Stimulated activated naive CD8-positive, alpha-beta T cell treated with anti-CD3 and anti-CD28 coated beads, Interleukin-15, amount 100 ng/mL, for 72 hours (primary cell): Measurements from ENCODE around the gene EVI5.
"Not testable (repeated sequence)": the region's sequence is repeated elsewhere in the genome, so short reads cannot be mapped to it uniquely, and the experiment has no call there.

Experiments used
- ATAC-seq: fragments of 150-1000 bp; cut with Tn5 transposase; 2 replicates; pipeline ENCODE4 v1.10.0; 2021; ENCODE audit warnings: mild to moderate bottlenecking, moderate library complexity
- DNase-seq, 2 donors: peaks; one replicate each; pipeline ENCODE4 v3.0.0; 2021 to 2022
- H3K27ac Mint-ChIP-seq, 2 donors: one replicate each; pipeline ENCODE4 v1.8.0; 2022; ENCODE audit warnings: mild to moderate bottlenecking in 2 of 2, mixed read lengths in 2 of 2, moderate library complexity in 2 of 2
- H3K27me3 Mint-ChIP-seq: one replicate; pipeline ENCODE4 v1.8.0; 2022; ENCODE audit warnings: mixed read lengths
- H3K4me1 Mint-ChIP-seq: one replicate; pipeline ENCODE4 v1.8.0; 2022; ENCODE audit warnings: mild to moderate bottlenecking, mixed read lengths
- H3K4me3 Mint-ChIP-seq, 2 donors: one replicate each; pipeline ENCODE4 v1.8.0; 2022; ENCODE audit warnings: mild to moderate bottlenecking in 2 of 2, mixed read lengths in 2 of 2, moderate library complexity in 1 of 2
- H3K9me3 Mint-ChIP-seq, 2 donors: one replicate each; pipeline ENCODE4 v1.8.0; 2022; ENCODE audit warnings: mixed read lengths in 2 of 2

EVI5 gene

DNA sequence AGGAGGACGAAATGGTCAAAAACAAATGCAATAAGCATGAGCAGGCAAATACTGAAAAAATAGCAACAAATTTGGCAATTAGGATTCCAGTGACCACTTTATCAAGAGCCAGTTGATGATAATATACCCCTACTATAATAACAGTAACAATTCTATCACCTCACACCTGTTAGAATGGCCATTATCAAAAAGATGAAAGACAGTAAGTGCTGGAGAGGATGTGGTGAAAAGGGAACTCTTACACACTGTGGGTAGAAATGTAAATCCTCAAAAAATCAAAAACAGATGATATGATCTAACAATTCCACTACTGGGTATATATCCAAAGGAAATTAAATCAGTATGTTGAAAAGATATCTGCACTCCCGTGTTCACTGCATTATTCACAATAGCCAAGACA lies 183.9 kb downstream of the EVI5 start:
- no peak overlapping the region for H3K4me3 Mint-ChIP-seq
- no peak overlapping the region for H3K27ac Mint-ChIP-seq
- H3K4me1 Mint-ChIP-seq = peaks cover 33% of the 10 kb centered on the region
- H3K9me3 Mint-ChIP-seq = no peaks in the 10 kb centered on the region
- DNase-seq = no peak
- H3K27me3 Mint-ChIP-seq = no peaks in the 10 kb centered on the region
- ATAC-seq = no peak

DNA sequence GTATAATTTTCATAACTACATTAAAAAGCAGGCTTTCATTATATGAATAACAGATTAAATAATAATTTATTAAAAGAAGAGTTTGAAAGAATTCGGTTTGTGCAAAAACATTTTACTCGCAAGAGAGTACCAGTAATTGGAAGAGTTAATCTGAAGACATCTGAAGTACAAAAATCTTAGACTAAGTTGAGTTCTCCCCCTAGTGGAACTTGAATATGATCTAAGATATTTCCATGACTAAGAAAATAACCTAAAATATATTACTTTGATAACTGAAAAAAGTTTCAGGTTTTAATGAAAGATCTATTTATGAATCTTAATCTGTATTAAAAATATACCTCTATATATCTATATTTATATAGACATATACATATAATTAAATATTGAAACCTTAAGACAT lies 185.7 kb downstream of the EVI5 start:
- no peaks in the 10 kb centered on the region for H3K27me3 Mint-ChIP-seq
- ATAC-seq (no peak), DNase-seq (no peak)
- H3K9me3 Mint-ChIP-seq = no peaks in the 10 kb centered on the region
- H3K4me3 Mint-ChIP-seq = no peak overlapping the region
- H3K27ac Mint-ChIP-seq = no peak overlapping the region
- peaks cover 33% of the 10 kb centered on the region for H3K4me1 Mint-ChIP-seq

DNA sequence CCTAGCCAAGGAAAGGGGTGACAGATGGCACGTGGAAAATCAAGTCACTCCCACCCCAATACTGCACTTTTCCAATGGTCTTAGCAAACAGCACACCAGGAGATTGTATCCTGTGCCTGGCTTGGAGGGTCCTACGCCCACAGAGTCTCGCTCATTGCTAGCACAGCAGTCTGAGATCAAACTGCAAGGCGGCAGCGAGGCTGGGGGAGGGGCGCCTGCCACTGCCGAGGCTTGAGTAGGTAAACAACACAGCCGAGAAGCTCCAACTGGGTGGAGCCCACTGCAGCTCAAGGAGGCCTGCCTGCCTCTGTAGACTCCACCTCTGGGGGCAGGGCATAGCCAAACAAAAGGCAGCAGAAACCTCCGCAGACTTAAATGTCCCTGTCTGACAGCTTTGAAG lies 195.5 kb downstream of the EVI5 start:
- not testable (repeated sequence) for DNase-seq, H3K4me3 Mint-ChIP-seq, ATAC-seq, H3K27ac Mint-ChIP-seq, H3K27me3 Mint-ChIP-seq
- Mint-ChIP-seq H3K4me1 (peaks cover 48% of the 10 kb centered on the region), H3K9me3 (peaks cover 21 to 23% of the 10 kb centered on the region in 2 donors)

DNA sequence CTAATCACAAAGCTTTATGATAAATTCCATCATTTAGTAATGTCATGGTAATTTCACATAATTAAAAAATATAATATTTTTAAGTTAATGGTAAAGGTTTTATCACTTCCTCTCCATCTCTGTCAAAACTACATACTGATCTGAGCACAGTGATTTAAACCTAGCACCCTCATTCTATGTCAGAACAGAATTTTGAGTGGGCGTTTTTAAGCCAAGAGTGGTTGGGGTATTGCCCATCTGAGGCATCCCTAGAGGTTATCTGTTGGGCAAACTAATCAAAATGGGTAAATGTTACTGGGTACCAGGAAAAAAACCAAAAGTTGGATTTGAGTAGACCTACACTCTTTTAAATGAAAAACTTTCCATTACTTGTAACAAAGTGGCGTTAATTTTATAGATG lies 197.5 kb downstream of the EVI5 start:
- Mint-ChIP-seq H3K27ac (peak overlapping the region in 1 of 2 donors; percentile 4), H3K9me3 (peaks cover 16 to 18% of the 10 kb centered on the region in 2 donors), H3K4me3 (peak overlapping the region in 1 of 2 donors; percentile 52), H3K4me1 (peaks cover 51% of the 10 kb centered on the region), H3K27me3 (no peaks in the 10 kb centered on the region)
- ATAC-seq (peak; percentile 86), DNase-seq (peak; percentile 43 to 70)

DNA sequence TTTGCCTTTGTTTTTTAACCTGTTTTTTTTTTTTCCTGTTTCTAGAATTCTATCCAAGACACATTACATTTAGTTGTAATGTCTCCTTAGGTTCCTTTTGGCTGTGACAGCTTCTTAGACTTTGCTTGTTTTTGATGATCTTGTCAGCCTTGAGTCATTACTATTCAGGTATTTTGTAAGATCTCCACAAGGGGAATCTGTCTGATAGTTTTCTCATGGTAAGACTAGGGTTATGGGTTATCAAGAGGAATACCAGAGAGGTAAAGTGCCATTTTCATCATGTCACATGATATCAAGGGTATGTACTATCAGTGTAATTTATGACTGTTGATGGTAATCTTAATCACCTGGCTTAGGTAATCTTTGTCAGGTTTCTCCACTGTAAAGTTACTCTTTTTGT lies 199.1 kb downstream of the EVI5 start:
- DNase-seq (no peak), ATAC-seq (peak; percentile 27)
- Mint-ChIP-seq H3K4me1 (peaks cover 60% of the 10 kb centered on the region), H3K9me3 (peaks cover 16 to 18% of the 10 kb centered on the region in 2 donors), H3K4me3 (peak overlapping the region; percentile 56 to 59), H3K27ac (peak overlapping the region; percentile 90 to 93), H3K27me3 (no peaks in the 10 kb centered on the region)

DNA sequence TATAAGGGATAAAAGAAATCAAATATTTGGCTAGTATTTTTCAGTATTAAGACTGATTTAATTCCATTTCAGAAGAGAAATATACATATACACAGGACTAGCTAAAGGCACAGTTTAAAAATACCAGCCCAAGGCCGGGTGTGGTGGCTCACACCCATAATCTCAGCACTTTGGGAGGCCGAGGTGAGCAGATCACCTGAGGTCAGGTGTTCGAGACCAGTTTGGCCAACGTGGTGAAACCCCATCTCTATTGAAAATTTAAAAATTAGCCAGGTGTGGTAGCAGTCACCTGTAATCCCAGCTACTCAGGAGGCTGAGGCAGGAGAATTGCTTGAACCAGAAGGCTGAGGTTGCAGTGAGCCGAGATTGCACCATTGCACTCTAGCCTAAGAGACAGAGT lies 200.1 kb downstream of the EVI5 start:
- Mint-ChIP-seq H3K9me3 (peaks cover 7 to 11% of the 10 kb centered on the region in 2 donors), H3K27ac (peak overlapping the region; percentile 94 to 99), H3K4me3 (peak overlapping the region; percentile 29 to 57), H3K4me1 (peaks cover 58% of the 10 kb centered on the region)
- peak in 1 of 2 donors; percentile 25 for DNase-seq
- not testable (repeated sequence) for ATAC-seq, H3K27me3 Mint-ChIP-seq

DNA sequence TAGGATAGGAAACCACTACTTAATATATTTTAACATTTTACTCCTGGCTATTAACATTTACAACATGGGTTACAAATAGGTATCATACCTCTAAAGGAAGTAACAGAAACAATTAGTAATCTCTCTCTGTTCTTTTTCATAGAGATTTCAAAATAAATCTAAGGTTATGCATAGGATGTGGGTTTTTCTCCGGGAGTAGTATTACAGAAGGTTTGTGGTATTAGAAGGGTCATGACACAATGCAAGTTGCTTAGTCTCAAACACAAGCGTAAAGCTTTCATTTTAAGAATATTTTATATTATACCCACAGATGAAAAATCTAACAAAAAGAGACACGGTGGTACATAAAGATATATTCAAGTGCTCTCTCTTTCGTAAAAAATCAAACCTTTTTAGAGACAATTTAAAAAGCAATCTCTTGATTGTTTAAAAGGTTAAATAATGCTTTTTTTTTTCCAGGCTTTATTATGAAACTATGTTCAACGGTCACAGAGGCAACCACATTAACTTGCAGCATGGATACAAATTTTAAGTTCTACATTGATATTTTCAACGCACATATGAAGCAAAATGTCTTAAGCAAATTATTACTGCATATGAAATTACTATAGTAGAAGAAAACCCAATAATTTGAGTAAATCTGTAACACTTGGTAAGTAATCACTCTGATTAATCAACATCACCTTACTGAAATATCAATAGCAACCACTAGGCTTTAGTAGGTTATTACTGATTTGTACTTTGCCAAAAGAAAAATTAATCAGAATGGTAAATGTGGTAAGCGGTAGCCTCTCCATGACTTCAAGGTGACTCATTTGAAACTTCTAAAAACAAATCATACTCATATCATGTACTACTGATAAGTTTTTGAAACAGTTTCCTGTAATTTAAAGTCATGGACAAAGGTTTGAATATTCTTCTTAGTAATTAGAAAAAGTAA lies 200.8 kb downstream of the EVI5 start:
- Mint-ChIP-seq H3K27ac (peak overlapping the region; percentile 94 to 99), H3K9me3 (peaks cover 4 to 11% of the 10 kb centered on the region in 2 donors), H3K4me1 (peaks cover 65% of the 10 kb centered on the region), H3K27me3 (no peaks in the 10 kb centered on the region), H3K4me3 (peak overlapping the region; percentile 57 to 59)
- DNase-seq (no peak), ATAC-seq (peak; percentile 77)

DNA sequence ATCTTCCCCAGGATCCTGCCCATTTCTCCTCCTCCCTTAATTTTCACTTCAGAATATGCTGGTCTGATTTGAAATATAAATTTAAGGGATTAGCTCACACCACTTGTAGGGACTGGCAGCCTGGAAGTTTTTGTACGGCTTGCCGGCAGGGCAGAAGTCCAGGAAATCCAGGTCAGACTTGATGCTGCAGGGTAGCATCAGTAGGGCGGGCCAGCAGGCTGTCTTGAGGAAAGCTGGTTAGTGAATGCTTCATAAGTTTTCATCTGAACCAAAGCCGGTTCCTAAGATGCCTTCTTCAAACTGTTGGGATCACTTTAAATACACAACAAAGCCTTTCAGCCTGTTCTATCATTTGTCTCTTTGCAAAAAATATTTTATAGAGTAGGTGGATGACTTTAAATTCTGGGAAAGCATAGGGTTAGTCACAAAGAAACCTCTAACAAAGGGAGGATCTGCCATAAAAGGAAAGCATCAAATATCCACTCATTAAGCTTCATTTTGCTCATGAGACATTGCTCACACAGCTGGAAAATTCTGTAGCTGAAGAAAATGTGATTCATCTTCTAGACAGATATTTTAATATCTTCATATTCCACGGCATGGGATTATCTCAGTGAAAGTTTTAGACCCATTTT lies 207.5 kb downstream of the EVI5 start:
- Mint-ChIP-seq H3K4me1 (peaks cover 63% of the 10 kb centered on the region), H3K4me3 (peak overlapping the region; percentile 89 to 96), H3K27ac (peak overlapping the region; percentile 95 to 98), H3K9me3 (no peaks in the 10 kb centered on the region), H3K27me3 (no peaks in the 10 kb centered on the region)
- peak; percentile 61 for ATAC-seq
- DNase-seq = no peak

DNA sequence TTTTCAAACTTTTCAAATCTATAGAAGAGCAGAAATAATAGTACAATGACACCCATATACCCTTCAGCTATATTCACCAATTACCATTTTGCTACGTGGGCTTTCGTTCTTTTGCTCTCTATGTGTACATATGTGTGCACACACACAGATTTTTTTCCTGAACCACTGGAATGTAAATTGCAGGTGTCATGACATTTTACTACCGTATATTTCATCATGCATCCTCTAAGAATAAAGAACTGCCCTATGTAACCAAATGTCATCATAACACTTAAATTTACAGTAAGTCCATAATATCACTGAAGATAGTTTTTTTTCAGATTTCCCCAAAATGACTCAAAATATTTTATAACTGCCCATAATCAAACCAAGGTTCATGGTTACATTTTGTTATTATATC lies 209.8 kb downstream of the EVI5 start:
- Mint-ChIP-seq H3K27me3 (no peaks in the 10 kb centered on the region), H3K4me3 (peak overlapping the region; percentile 79 to 92), H3K27ac (peak overlapping the region; percentile 97 to 98), H3K4me1 (peaks cover 60% of the 10 kb centered on the region), H3K9me3 (no peaks in the 10 kb centered on the region)
- ATAC-seq (peak; percentile 70), DNase-seq (no peak)

DNA sequence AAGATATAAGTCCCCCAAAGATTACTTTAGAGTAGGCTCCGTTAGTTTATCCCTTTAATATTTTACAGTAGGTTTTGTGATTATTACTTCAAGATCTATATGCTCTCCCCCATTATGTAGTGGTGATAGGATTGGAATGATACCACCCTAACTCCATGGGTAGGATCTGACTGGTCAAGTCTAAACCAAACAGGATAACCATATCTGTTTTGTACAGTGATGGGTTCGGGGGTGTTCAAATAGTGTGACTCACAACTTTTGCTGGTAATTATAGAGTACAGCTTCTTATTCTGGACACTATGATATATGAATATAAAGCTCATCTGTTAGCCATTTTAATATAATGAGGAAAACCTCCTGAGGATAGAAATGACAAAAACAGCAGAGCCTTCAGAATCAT lies 212.4 kb downstream of the EVI5 start:
- Mint-ChIP-seq H3K4me3 (peak overlapping the region; percentile 62 to 72), H3K9me3 (no peaks in the 10 kb centered on the region), H3K4me1 (peaks cover 61% of the 10 kb centered on the region), H3K27ac (no peak overlapping the region), H3K27me3 (no peaks in the 10 kb centered on the region)
- ATAC-seq = peak; percentile 53
- no peak for DNase-seq

DNA sequence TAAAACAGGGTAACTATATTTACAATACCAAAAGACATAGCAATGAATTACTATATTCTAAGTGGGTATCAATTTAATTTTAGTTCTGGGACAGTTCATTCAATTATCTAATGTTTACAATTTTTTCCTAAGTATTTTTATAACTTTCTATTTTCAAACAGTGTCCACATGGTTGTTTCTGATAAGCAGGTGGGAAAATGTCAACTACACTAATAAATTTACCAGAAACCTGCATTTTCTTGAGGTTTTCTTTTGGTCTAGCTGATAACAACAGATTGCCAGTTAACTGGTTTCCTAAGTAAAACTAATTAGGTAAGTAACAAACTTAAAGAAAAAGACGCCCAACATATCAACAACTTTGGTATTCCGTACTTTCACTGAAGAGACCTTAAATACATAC lies 213.3 kb downstream of the EVI5 start:
- H3K4me1 Mint-ChIP-seq = peaks cover 56% of the 10 kb centered on the region
- H3K27me3 Mint-ChIP-seq = no peaks in the 10 kb centered on the region
- no peak for DNase-seq
- no peak for ATAC-seq
- H3K4me3 Mint-ChIP-seq = peak overlapping the region; percentile 62 to 72
- H3K27ac Mint-ChIP-seq = no peak overlapping the region
- H3K9me3 Mint-ChIP-seq = no peaks in the 10 kb centered on the region

DNA sequence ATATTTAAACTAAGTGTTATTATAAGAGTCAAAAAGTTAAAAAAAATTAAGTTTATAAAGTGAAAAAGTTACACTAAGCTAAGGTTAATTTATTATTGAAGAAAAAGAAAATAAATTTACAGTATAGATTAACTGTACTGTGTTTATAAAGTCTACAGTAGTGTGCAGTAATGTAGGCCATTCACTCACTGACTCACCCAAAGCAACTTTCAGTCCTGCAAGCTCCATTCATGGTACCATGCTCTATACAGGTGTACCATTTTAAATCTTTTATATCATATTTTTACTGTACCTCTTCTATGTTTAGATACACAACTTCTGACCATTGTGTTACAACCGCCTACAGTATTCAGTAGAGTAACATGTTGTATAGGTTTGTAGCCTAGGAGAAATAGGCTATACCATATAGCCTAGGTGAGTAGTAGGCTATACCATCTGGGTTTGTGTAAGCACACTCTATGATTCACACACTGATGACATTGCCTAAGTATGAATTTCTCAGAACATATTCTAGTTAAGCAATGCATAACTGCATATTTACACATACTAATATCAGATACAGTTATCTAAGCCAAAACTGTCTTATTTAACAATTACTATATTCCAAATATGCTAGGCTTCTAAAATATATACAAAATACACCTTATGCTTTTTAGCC lies 217.6 kb downstream of the EVI5 start:
- ATAC-seq (peak; percentile 81), DNase-seq (no peak)
- Mint-ChIP-seq H3K4me3 (no peak overlapping the region), H3K9me3 (no peaks in the 10 kb centered on the region), H3K27me3 (no peaks in the 10 kb centered on the region), H3K27ac (no peak overlapping the region), H3K4me1 (peaks cover 52% of the 10 kb centered on the region)

DNA sequence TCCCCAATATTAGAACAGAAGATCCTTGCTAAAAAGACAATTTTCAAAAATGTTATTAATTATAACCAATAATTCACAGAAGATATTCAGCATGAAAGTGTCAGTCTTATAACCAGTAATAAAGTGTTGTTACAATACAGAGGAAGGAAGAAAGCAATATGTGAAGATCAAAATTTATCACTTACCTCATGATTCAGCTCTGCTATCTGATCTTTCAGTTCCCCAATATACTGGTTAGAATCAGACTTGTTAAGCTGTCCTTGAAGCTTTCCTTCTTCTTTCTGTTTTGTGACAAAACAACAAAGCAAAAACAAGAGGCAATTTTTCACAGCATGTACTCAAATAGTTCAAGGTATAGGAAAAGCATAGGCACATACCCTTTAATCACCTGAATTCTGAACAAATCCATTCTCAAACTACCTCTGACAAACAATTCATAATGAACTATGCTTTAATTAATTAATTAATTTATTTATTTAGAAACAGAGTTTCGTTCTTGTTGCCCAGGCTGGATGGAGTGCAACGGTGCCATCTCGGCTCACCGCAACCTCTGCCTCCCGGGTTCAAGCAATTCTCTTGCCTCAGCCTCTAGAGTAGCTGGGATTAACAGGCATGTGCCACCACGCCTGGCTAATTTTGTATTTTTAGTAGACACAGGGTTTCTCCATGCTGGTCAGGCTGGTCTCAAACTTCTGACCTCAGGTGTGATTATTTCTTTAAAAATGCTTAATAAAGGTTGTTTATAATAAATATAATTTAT lies 221.3 kb downstream of the EVI5 start:
- H3K9me3 Mint-ChIP-seq = no peaks in the 10 kb centered on the region
- ATAC-seq = no peak
- H3K4me1 Mint-ChIP-seq = peaks cover 38% of the 10 kb centered on the region
- no peak overlapping the region for H3K27ac Mint-ChIP-seq
- H3K27me3 Mint-ChIP-seq = no peaks in the 10 kb centered on the region
- no peak overlapping the region for H3K4me3 Mint-ChIP-seq
- DNase-seq = no peak

DNA sequence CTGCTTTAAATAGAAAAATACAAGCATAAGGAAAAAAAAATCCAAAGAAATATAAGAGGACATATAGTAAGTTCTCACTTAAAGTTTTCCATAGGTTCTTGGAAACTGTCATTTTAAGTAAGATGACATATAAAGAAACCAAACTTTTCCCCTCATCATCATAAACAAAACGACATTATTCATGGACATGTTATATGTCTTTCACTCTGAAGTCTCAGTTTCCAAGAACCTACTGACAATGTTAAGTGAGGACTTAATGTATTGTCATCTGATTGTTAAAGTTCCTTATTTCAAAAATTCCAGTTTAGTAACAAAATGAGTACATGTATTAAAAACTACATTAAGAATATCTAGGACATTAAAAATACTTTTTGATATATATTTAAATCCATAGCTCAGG lies 228.6 kb downstream of the EVI5 start:
- Mint-ChIP-seq H3K27me3 (no peaks in the 10 kb centered on the region), H3K4me1 (peaks cover 61% of the 10 kb centered on the region), H3K27ac (peak overlapping the region in 1 of 2 donors; percentile 69), H3K4me3 (peak overlapping the region in 1 of 2 donors; percentile 15), H3K9me3 (peaks cover 7 to 8% of the 10 kb centered on the region in 2 donors)
- no peak for ATAC-seq
- no peak for DNase-seq

DNA sequence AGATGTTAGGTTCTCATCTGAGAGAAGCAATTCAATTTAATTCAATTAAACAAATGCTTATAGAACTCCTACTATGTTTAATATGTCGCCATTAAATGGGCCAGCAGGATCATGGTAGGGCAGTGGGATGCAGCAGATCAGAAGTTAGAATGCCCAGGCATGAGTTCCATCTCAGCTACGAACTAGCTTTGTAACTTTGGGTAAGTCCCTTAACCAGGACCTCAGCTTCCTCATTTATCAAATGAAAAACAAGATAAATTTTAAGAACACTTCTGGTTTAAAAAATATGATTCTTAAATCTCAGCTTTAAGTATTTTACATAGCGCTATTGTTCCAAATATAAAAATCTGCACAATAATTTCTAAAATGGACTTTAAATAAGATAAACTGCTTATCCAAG lies 230.7 kb downstream of the EVI5 start:
- peaks cover 7 to 8% of the 10 kb centered on the region in 2 donors for H3K9me3 Mint-ChIP-seq
- DNase-seq (no peak), ATAC-seq (no peak)
- H3K4me3 Mint-ChIP-seq = no peak overlapping the region
- peaks cover 50% of the 10 kb centered on the region for H3K4me1 Mint-ChIP-seq
- no peaks in the 10 kb centered on the region for H3K27me3 Mint-ChIP-seq
- no peak overlapping the region for H3K27ac Mint-ChIP-seq
